Fibroblast of gingiva (primary cell): ENCODE measurements around the gene IL20RB.
"Not testable (repeated sequence)": the region's sequence is repeated elsewhere in the genome, so short reads cannot be mapped to it uniquely, and the experiment has no call there.

Experiments used
- DNase-seq: peaks from one replicate; pipeline ENCODE4 v3.0.0-alpha.2; 2011; ENCODE audit warnings: low read depth

The IL20RB gene

GRCh38 chr3:136987398-136987980 is 29.7 kb downstream of the IL20RB start:
- not testable (repeated sequence) for DNase-seq

- DNase-seq = no peak
Measured at GRCh38 chr3:136988651-136989050, 30.9 kb downstream of the IL20RB start.

- DNase-seq = no peak
Measured at GRCh38 chr3:136989781-136990524, 32.2 kb downstream of the IL20RB start.

- DNase-seq = no peak
Measured at GRCh38 chr3:136990826-136991225, 33.0 kb downstream of the IL20RB start.

GRCh38 chr3:136992115-136992514 is 34.3 kb downstream of the IL20RB start:
- no peak for DNase-seq

GRCh38 chr3:136994772-136995516 is 37.2 kb downstream of the IL20RB start:
- peak; percentile 98 for DNase-seq

GRCh38 chr3:136995652-136996051 is 37.9 kb downstream of the IL20RB start:
- peak; percentile 43 for DNase-seq

GRCh38 chr3:137000039-137000438 is 42.3 kb downstream of the IL20RB start:
- DNase-seq = no peak

- not testable (repeated sequence) for DNase-seq
Measured at GRCh38 chr3:137007376-137007775, 49.6 kb downstream of the IL20RB start.

- DNase-seq = no peak
Measured at GRCh38 chr3:137008131-137008530, 50.3 kb downstream of the IL20RB start.

- DNase-seq = no peak
Measured at GRCh38 chr3:137008976-137009375, 51.2 kb downstream of the IL20RB start.

- DNase-seq = no peak
Measured at GRCh38 chr3:137010137-137010536, 52.4 kb downstream of the IL20RB start.

GRCh38 chr3:137011153-137011552 is 53.4 kb downstream of the IL20RB start:
- no peak for DNase-seq

GRCh38 chr3:137012097-137012501 is 54.3 kb downstream of the IL20RB start:
- peak; percentile 46 for DNase-seq

GRCh38 chr3:137013951-137014688 is 56.3 kb downstream of the IL20RB start:
- DNase-seq = peak; percentile 84

- DNase-seq = not testable (repeated sequence)
Measured at GRCh38 chr3:137017316-137017715, 59.5 kb downstream of the IL20RB start.

GRCh38 chr3:137020315-137020714 is 62.5 kb downstream of the IL20RB start:
- no peak for DNase-seq

GRCh38 chr3:137020888-137021287 is 63.1 kb downstream of the IL20RB start:
- no peak for DNase-seq

GRCh38 chr3:137024348-137024747 is 66.6 kb downstream of the IL20RB start:
- no peak for DNase-seq

- DNase-seq = no peak
Measured at GRCh38 chr3:137026701-137027100, 68.9 kb downstream of the IL20RB start.

- peak; percentile 77 for DNase-seq
Measured at GRCh38 chr3:137032465-137033120, 74.8 kb downstream of the IL20RB start.

GRCh38 chr3:137035631-137036030 is 77.8 kb downstream of the IL20RB start:
- DNase-seq = no peak
